ENCODE data around the gene CRIM1. TPM values are rescaled to one million over a fixed set of nuclear protein-coding genes. Genes with fewer than 3 reads are reported as not detected.
A peak's percentile ranks its signal among the peaks of the same experiment; 100 is the strongest.

The CRIM1 gene
- total RNA-seq, 1 donor: 949 TPM

DNA sequence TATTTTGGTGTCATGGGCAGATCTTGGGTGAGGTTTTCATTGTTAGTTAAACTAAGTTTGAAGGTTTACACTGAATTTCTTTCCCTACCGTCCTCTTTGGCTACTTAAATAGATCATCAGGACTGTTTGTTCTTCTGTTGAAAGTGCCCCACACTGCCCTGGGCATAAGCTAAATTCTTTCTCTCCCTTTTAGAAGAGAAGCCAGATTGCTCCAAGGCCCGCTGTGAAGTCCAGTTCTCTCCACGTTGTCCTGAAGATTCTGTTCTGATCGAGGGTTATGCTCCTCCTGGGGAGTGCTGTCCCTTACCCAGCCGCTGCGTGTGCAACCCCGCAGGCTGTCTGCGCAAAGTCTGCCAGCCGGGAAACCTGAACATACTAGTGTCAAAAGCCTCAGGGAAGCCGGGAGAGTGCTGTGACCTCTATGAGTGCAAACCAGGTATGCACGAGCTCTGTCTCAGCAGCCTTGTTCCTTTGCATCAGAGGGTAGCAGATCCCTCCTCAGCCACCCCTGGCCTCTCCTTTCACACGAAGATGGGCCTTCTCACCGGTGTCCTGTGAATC lies 85.6 kb downstream of the CRIM1 start:
- no peak for TF ChIP-seq CTCF (IDR thresholded peaks at IDR 0.05; ENCODE audit: insufficient read depth, low read depth, low read length)

DNA sequence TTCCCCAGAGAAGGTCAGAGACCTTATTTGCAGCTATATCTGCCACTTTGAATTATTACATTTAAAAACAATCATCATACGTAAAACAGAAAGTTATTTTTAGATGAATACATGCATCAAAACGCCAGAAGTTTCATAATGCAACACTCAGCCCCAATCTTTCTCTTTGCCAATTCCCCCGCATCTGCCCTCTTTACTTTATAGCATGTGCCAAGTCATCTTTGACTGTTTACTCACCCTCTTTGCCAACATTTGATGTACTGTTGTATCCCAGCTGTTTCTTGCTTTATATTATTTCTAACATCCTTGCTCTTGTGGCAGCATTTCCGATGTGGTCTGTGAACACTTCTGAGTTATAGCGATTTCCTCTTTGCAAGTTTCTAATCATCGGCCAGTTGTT lies 86.2 kb downstream of the CRIM1 start:
- no peak overlapping the region for H3K4me3 ChIP-seq (ENCODE audit: low read depth, low read length)
- no peak for TF ChIP-seq CTCF (IDR thresholded peaks at IDR 0.05; ENCODE audit: insufficient read depth, low read depth, low read length)
- peak; percentile 64 for DNase-seq (ENCODE audit: low read depth)

More for the DNA sequence above, 85.6 kb downstream of the CRIM1 start:
- no peak for DNase-seq (ENCODE audit: low read depth)
- no peak overlapping the region for H3K4me3 ChIP-seq (ENCODE audit: low read depth, low read length)

DNA sequence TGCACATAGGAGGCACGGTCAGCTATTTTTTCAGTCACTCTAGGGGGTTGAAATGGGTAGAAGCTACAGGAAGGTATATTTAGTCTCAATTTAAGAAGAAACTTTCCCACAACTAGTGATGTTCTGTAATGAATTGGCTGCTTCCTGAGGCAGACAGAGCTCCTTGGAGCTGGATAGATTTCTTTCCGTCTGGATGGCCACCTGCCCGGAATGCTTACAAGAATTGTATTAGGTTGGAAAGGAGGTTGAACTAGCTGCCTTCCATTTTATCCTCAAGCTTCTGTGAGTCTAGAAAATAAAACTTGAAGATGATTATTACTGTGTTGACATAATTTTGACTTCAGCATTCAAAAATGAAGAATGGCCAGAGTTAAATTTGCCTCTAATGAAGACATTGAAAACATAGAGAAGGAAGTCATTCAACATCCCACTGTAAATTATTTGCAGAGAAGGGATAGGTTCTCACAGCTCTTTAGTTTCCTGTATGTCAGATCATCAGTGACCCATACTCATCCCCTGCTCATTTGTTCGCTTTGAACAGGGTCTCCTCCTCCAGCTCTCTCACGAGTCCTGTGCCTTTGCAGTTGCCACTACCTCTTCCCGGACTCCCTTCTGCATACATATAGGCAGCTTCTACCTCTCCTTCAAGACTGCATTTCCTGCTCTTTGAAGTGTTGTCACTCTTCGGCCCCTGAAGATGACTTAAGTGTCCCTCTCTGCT lies 88.8 kb downstream of the CRIM1 start:
- no peak for DNase-seq (ENCODE audit: low read depth)
- no peak overlapping the region for H3K4me3 ChIP-seq (ENCODE audit: low read depth, low read length)
- no peak for TF ChIP-seq CTCF (IDR thresholded peaks at IDR 0.05; ENCODE audit: insufficient read depth, low read depth, low read length)

DNA sequence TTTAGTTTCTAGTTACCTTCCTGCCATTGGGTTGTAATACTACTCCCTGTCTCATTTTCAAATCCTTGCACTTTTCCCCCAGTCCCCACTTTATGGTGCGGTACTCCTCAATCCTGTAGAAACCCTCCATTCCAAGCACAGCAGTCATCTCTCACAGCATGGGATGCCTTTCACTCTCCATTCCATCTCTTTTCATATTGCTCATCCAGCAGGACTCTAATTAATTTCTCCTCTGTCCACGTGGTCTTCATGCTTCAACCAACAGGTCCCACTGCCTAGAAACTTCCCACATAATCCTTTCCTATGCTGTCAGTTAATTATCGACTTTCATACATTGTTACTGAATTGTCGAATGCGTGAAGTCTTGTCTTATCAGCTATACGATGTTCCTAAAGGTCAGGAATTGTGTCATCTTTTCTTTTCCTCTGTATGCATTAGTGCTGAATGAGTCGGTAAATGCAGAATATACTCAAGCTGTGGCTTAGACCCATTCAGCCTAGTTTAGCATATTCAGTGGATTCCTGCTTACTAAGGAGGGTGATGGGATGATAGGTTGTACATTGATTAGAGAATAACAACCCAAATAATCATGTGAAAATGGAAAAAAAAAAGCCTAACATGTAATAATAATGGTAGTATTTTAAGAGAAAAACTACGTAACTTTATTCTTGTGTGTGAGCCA lies 89.7 kb downstream of the CRIM1 start:
- H3K4me3 ChIP-seq (ENCODE audit: low read depth, low read length): no peak overlapping the region
- no peak for DNase-seq (ENCODE audit: low read depth)
- no peak for TF ChIP-seq CTCF (IDR thresholded peaks at IDR 0.05; ENCODE audit: insufficient read depth, low read depth, low read length)

GRCh38 chr2:36446294-36446693 lies 90.7 kb downstream of the CRIM1 start:
- no peak overlapping the region for H3K4me3 ChIP-seq (ENCODE audit: low read depth, low read length)
- TF ChIP-seq CTCF (IDR thresholded peaks at IDR 0.05; ENCODE audit: insufficient read depth, low read depth, low read length): no peak
- no peak for DNase-seq (ENCODE audit: low read depth)

DNA sequence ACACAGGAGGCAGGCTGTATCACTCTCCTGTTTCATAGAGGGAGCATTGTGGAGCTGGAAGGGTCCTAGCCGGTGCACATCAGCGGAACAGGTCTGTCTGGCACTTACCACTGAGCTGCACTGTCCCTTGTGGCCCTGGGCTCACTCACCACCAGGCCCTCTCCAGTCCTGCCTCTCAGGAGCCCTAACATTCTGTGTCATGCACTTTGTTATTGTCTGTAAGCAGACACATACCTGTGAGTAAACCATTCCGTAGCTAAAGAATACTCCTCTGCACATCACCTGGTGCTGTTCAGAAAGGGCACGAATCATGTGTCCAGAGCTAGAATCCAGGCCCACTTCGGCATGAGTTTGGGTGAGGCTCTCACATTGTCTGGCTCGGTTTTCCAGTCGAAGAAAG lies 93.6 kb downstream of the CRIM1 start:
- no peak for DNase-seq (ENCODE audit: low read depth)
- TF ChIP-seq CTCF (IDR thresholded peaks at IDR 0.05; ENCODE audit: insufficient read depth, low read depth, low read length): no peak
- H3K4me3 ChIP-seq (ENCODE audit: low read depth, low read length): no peak overlapping the region

All from fibroblast of villous mesenchyme (primary cell).